CD4-positive, alpha-beta T cell treated with Interleukin-1 beta for 1 hour (primary cell): Measurements from ENCODE around the gene ZNHIT3.
"Not testable (repeated sequence)": the region's sequence is repeated elsewhere in the genome, so short reads cannot be mapped to it uniquely, and the experiment has no call there.

Experiments
- DNase-seq, 2 donors: peaks; one replicate each; pipeline ENCODE4 v3.0.0-alpha.2; 2020 to 2022

ZNHIT3 gene

DNA sequence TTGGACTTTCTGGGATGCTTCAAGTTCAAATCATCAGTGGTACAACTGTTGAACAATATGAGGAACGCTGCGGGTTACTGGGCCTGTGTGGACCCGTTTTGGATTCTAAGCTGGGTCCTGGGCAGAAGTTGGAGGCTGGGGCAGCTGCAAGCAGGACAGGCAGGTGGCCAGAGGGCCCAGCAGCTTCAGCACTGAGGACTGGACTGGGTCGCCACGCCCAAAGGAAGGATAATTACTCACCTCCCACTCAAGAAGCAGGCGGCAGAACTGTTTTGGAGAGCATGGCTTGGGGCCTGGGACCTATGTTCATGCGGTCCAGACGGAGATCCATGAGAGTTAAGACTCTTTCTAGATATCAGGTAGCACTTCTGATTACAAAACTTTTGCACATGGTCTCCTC is 1.5 kb upstream of the ZNHIT3 start:
- no peak for DNase-seq

DNA sequence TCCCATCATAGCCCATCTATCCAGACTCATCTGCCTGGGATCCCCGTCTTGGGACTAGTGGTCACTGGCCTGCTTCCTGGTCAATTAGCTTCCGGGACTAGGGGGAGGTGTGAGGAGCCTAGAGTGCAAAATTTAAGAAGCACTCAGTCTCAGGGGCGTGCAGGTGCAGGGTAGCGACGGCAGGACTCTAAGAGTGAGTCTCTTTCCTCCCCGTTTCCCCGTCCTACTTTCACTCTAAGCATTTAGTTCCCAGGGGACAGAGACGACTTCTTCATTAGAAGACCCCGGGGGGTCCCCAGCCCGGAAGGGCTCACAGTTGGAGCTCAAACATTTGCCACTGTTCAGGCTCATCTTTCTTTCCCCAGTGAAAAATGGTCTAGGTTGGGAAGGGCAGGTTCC is 677 bp upstream of the ZNHIT3 start:
- no peak for DNase-seq

DNA sequence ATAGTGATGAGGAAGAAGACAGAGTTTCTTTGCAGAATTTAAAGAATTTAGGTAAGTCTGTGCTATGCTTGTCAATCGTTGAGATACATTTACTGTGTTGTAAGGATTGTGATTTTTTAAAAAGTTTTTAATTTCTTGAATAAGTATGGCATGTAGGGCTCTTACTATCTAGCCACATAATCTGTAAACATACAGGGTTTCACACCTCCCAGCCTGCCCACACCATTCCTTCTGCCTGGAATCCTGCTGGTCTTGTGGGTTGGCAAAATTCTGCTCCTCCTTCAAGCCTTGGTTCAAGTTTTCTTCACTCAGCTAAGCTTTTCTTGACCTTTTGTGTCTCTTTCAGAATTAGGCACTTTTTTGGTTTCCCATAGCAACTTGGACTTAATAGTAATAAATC is 7.5 kb downstream of the ZNHIT3 start:
- no peak for DNase-seq

DNA sequence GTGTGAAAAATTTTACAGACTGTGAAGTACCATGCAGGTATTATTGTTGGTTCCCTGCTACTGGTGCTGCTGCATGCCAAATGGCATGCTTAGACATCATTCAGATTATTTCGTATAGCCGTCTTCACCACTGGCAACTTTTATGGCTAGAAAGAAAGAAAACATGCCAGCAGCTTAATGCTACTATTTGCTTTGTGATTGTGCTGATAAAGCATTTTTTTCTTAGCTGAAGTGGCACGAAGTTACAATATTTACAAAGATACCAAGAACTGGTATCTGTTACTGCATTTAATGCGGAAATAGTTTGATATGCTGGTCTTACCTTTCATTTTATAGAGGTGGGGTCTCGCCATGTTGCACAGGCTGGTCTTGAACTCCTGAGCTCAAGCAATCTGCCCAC is 8.2 kb downstream of the ZNHIT3 start:
- DNase-seq, result no peak

DNA sequence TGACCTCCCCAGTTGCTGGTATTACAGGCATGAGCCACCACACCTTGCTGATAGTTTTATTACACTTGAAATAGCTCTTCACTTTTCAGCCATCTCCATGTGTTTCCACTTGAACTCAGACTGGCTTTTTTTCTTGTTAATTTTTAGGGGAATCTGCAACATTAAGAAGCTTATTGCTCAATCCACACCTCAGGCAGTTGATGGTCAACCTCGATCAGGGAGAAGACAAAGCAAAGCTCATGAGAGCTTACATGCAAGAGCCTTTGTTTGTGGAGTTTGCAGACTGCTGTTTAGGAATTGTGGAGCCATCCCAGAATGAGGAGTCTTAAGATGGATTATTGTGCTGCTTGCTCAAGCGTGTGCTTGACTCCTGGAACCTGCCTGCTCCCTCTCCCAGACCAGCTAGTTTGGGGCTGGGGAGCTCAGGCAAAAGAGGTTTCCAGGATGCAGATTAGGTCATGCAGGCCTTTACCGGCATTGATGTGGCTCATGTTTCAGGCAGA is 8.6 kb downstream of the ZNHIT3 start:
- no peak for DNase-seq

DNA sequence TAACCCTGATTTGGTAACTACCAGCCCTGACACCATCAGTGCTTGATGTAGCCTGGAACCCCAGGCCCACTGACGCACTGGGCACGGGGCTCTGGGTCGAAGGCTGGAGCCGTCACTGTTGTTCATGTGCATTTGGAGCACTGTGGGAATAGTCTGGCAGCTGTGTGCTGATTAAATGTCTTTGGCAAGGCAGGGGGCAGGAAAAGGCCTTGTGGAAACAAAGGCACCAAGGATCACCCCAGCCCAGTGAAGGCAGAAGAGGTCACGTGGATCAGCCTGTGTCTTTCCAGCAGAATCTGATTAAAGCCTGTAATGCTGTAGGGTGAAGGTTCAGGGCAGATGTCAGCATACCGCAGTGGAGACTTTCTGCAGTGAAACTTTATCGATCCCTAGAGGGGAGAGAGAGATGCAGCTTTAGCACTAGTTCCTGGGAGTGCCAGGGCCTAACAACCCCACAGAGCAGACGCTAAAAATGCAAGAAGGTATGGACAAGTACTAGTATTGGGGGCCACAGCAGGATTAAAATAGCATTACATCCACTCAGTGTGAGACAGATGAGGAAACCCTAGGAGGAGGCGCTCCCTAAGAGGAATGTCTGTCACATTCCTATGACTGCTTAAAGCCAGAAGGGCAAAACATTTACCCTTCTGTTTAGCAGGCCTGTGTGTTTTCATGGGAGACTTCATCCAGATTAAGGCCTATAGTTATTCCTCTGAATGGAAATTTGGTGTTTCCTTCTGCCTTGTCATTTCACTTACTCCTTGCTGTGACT is 9.7 kb downstream of the ZNHIT3 start:
- no peak for DNase-seq

DNA sequence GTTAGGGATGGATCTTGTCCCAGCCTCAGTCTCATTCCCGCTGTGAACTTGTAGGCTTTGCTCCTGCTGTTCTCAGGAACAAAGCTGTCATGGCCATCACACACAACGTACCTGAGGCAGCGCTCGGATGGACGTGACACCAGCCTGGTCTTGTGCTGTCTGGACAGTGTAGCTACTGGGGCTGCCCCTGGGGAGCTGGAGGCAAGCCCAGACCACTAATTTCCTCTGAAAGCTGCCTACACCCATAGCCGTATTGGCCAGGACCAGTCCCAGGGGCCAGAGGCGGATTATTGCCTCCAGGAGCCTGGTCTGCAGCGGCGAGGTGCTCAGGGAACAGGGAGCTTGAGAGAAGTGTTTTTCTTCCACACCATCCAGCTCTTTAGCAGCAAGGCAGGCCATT is 11.7 kb downstream of the ZNHIT3 start:
- DNase-seq, result no peak

DNA sequence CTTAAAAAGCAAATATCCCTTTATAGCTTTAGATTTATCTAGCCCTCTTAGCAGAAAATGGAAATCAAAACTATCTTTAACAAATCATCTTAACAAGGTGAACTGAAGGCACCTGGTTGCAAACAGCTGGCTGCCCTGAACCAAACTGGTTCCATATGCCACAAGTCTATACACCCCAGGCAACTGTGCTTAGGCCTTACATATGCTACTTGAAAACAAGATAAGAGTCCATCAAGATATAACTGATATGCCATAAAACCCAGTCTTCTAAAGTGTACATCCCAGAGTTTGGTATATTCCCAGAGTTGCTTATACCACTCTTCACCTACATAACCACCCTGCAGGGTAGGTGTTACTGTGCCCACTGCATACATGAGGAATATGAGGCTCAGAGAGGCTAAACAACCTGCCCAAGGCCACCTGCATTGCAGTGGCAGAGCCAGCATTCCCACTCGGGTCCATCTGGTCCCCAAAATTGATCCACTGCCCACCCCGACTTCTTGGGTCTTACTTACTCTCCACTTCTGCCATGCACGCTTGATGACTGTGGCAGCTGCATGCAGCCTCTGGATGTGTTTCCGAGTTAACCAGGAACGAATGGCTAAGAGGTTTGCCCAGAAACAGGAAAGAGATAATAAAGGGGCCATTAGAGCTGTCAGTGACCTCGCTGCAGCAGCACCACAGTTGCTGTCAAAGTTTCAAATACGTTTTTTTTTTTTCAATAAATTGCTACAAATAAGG is 12.2 kb downstream of the ZNHIT3 start:
- no peak for DNase-seq

DNA sequence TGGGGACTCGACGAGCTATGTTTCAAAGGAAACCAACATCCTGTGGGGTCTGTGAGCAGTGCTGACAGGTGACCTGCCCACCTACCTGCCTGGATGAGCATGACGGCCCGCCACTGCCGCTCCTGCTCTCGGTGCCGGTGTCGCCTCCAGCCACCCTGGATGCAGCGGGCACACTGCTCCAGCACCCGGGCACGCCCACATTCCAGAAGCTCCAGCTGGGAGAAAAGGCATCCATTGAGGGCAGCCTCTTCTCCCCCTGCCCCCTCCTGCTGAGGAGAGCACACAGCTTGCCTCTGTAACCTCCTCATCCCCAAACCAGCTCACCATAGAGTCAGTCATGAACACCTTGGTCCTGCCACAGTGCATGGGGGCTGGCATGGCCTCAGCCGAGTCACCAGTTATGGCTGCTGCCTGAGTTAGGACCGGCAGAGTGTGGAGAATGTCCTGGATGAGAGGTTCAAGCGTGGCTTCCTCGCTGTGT is 14.3 kb downstream of the ZNHIT3 start:
- no peak for DNase-seq

DNA sequence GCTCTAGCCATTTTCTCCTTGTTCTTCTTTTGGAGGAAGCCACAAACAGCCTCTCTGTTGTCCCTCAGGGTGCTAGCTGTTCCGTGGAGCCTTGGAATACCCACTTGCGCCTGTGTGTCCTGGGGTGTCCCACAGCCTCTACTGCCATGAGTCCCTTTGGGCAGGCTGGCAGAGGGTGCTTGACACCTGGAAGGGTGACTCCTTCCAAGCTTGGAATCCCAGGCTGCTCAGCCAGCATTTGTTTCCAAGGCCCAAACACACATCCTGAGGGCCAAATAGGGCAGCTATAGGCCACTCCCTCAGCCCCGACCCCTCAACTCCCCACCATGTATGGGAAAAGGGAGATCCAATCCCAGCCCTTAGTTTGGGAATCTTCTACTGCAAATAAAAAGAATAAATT is 14.9 kb downstream of the ZNHIT3 start:
- DNase-seq, result no peak

DNA sequence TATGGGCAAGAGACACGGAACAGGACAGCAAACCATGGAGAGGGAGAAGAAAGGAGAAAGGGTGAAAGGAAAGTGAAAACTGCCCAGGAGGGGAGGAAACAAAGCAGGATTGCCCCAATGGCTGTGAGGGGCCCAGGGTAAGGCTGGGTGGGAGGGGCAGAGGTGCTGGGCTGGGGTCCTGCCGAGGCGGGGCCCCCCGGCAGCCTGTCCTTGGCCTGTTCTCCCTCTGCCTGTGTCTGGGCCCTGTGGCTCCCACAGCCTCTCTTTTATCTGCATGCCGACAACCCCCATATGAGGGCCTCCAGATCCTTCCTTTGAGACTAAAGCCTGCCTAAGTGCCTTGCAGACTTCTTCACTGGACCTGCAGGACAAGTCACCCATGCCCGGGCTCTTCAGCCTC is 15.5 kb downstream of the ZNHIT3 start:
- DNase-seq, result no peak

DNA sequence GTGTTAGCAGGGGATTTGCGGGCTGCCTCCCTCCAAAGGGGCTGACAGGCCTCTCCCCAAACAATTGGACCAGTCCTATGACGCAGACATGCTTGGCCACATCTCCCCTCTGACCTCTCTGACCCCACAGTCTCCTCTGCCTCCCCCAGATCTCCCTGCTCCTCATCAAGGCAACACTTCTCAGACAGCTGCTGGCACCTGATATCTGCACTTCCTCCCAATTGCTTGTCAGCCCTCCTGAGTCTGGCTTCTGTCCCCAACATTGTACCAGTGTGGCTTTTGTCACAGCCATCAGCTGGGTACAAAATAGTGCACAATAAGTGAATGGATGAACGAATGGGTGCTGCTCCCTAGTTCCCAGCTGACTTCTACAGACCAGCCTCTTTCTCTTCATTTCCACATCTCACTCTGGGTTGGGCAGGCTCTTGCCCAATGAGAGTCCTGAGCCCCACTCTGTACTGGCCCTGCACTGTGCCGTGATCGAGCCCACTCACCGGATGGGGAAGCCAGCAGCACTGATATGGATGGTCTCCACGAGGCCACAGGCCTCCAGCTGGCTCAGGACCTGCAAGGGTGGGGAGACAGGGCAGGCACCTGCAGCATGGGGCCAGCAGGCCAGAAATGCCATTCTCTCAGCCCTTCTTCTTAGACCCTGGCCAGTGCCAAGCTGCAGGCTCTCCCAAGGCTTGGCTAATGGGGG is 17.1 kb downstream of the ZNHIT3 start:
- no peak for DNase-seq

DNA sequence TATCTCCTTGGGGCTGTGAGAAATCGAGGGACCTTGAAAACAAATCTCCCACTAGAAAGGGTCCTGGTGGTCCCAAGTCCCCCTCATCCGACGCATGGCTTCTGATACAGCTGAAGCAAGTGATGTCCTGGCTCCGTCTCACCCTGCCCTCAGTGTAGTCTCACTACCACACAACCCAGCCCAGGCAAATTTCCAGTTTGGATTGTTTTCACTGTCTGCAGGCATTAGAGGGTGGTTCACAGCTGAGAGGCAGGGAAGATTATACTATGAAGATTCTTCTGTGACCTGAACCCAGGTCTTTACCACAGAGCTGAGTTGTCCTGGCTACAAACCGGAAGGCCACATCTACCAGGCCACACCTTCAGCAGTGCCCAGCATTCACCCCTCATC is 17.7 kb downstream of the ZNHIT3 start:
- DNase-seq, result no peak

DNA sequence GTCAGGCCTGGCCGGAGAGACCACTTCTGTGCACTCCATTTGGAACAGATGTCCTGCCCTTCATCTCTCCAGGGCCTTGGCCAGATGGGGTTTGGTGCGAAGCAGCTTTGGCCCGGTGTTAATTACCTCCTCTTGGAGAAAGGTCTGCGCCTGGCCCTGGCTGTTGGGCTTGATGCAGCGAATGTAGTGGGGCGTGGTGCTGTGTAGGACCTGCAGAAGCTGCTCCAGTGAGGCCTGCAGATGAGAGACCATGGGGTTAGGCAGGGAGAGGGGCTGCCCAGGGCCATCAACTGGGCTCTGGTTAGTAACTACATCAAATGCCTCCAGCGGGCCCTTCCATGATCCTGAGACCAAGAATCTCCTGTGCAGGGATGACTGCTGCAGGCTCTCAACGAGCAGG is 18.7 kb downstream of the ZNHIT3 start:
- no peak for DNase-seq

DNA sequence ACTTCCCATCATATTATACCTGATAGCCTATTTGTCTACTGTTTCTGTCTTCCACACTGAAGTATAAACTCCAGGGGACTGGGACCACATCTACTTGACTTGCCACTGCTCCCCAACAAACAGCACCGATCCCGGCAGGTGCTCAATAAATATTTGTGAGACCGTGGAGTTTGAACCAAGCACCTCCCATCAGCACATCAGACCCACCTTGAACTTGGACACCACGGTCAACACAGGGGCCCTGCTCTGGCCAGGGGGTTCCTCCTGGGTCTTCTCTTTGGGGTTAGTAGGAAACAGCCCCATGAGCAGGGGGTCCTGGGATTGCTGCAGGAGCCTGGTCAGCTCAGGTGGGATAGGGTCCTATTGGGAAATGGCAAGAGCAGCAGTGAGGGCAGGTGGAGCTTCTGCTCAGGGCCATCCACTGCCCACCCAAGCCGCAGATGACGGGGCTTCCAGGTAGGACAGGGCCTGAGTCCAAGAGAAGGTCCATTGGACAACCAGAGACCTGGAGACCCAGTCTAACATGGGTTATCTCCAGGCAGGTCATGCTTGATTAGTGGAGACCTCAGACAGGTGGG is 19.9 kb downstream of the ZNHIT3 start:
- no peak for DNase-seq

DNA sequence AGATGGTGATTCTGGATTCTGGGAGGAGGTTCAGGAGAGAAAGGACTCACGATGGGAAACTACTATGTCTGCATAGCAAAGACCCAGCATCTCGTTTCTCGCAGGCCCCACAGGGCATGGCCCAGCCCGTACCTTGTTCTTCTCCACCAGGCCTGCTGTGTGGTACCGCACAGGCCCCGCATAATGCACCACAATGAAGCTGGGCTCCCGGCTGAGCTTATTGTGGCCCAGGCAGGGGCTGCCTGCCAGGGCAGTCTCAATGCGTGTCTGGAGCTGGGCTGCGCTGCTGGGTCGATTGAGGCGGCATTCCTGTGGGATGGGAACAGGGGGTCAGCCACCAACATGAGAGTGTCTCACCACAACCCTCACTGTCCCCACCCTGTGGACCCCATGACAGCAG is 20.4 kb downstream of the ZNHIT3 start:
- no peak for DNase-seq

DNA sequence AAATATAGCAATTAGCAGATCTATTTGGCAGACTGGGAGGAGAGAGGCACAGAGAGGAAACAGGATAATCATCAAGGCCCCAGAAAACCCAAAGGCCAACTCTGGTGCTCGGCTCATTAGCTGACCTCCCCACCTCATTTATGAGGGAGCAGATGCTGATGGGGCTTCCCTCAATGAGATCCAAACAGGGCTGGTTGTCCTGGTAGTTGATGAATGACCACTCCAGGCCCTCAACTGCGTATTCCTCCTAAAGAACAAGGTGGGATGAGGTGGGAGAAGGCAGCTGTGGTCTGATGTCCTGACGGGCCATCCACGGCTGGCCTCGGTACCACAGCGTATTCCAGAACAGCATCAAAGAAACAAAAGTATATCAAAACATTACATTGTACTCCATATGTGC is 20.8 kb downstream of the ZNHIT3 start:
- no peak for DNase-seq

DNA sequence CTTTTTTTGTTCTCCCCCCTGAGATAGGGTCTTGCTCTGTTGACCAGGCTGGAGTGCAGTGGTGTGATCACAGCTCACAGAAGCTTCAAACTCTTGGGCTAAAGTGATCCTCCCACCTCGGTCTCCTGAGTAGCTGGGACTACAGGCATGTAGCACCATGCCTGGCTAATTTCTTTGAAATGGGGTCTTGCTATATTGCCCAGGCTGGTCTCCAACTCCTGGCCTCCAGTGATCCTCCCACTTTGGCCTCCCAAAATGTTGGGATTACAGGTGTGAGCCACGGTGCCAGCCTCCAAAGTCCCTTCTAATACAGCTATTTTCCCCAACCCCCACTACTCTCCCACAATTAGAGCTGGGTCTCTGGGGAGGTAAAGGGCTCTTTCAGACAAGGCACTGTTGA is 22.0 kb downstream of the ZNHIT3 start:
- DNase-seq, result not testable (repeated sequence)

DNA sequence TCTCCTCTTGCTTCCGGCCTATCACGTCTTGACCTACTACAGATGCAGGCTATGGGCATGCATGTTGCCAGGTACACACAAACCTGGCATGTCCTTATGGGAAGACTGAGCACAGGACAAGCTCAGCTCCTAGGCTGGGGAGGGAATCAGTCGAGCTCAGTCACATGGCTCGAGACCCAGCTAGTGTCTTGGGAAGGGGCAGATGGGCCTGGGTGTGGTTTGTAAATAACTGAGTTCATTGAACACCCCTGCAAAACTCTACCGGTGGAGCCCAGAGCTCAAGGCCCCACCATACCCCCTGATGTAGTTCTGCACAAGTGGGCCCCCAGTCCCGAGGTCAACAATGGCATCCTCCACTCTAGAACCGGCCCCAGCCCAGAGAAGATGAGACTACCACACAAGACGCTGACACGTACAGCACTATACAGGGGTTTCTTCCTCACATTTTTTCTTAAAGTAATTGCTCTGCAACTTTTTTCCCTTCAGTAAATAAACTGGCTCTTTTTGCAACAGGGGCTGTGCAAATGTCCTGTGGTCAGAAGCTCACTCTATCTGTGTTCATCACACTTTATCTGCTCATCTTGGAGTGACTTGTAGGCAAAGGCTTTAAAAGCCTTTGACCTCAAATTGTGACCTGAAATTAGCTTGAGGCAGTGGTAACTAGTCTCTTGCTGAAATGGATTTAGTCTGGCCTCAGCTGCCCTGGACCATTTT is 22.9 kb downstream of the ZNHIT3 start:
- no peak for DNase-seq

DNA sequence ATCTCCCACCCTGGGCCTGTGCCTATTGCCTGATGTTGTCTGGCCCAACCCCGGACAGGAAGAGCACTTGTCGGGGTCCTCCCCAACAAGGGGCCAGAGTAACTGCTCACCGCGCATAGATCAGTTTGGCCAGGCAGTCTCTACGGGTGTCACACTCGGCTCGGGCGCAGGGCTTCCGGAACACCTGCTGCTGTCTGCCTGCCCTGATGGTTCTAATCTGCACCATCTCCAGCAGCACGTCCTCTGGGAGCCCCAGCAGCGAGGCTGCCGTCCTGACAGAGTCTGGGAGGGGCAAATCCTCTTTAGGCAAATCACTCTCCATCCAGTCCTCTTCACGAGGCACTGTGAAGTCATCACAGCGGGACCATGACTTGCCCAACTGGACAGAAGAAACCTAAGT is 24.2 kb downstream of the ZNHIT3 start:
- no peak for DNase-seq

DNA sequence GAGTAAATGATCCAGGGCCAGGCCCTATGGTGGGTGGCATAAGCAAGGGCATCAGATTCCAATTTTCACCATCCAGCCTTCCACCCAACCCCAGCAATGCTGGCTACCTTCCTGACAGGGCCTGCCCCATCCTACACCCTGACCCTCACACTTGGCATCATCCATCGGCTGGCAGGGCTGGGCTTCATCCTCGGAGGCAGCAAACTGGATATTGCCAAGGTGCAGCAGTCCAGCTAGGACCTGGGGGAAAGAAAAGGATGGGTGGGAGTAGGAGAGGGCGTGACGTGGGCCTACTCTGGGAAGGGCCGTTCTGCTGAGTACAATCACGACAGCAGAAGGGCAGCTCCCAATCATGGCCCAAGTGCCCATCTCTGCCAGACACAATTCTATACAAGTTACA is 24.7 kb downstream of the ZNHIT3 start:
- no peak for DNase-seq

DNA sequence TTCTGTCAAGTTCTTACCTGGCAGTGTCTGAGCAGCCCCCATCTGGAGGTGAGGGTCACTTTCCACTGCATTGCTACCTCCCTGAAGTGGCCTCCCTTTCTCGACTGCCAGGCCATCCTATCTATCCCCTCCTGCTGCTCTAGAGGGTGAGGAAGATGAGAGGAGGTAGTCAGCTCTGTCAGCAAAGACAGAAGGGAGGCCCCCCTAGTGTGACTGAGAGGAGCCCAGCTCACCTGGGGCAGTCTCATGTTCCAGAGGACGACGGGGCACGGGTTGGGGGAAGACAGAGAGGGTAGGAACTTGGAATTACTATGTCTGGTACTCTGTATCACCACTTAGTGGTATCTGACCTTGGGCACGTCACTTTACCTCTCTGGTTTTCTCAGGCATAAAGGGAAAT is 26.2 kb downstream of the ZNHIT3 start:
- DNase-seq, result no peak

DNA sequence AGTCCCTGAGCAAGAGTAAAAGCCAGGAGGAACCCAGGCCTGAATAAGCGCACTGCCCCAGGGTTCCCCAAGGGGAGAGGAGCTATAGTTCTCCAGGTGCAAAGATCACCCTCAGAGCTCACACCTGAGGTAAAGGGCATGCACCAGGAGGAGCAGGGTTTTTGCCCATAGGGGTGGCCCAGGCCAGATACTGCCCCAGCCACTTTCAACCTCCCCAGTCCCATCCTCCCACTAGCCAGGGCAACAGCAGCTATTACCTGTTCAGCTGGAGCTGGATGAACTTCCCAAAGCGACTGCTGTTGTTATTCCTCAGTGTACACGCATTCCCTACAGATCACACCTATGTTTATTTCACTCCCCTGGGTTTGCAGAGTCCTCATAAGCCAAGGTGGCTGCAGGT is 28.4 kb downstream of the ZNHIT3 start:
- no peak for DNase-seq
